HuH-7.5 (cell line): ENCODE data around the gene PRKG1.

Experiments
- DNase-seq: peaks from one replicate; pipeline ENCODE4 v3.0.0; 2011; ENCODE audit warnings: low spot score

PRKG1 gene

GRCh38 chr10:51934373-51934772 is 860.1 kb downstream of the PRKG1 start:
- DNase-seq: no peak

- DNase-seq: no peak
Measured at GRCh38 chr10:51935341-51935740, 861.1 kb downstream of the PRKG1 start.

GRCh38 chr10:51937308-51938140 is 863.2 kb downstream of the PRKG1 start:
- no peak for DNase-seq

- no peak for DNase-seq
Measured at GRCh38 chr10:51950371-51950995, 876.2 kb downstream of the PRKG1 start.

- no peak for DNase-seq
Measured at GRCh38 chr10:51950996-51951555, 876.8 kb downstream of the PRKG1 start.

GRCh38 chr10:51951601-51952000 is 877.3 kb downstream of the PRKG1 start:
- DNase-seq: no peak

GRCh38 chr10:51952056-51952455 is 877.8 kb downstream of the PRKG1 start:
- DNase-seq: no peak

GRCh38 chr10:51955696-51956095 is 881.4 kb downstream of the PRKG1 start:
- DNase-seq: no peak

GRCh38 chr10:51956822-51957221 is 882.5 kb downstream of the PRKG1 start:
- DNase-seq: no peak

GRCh38 chr10:51960494-51960895 is 886.2 kb downstream of the PRKG1 start:
- peak; percentile 2 for DNase-seq

- no peak for DNase-seq
Measured at GRCh38 chr10:51961401-51961800, 887.1 kb downstream of the PRKG1 start.

- DNase-seq: no peak
Measured at GRCh38 chr10:51964630-51965029, 890.3 kb downstream of the PRKG1 start.

GRCh38 chr10:51965451-51965850 is 891.2 kb downstream of the PRKG1 start:
- DNase-seq: no peak

- no peak for DNase-seq
Measured at GRCh38 chr10:51972733-51973346, 898.6 kb downstream of the PRKG1 start.

GRCh38 chr10:51980752-51981151 is 906.5 kb downstream of the PRKG1 start:
- no peak for DNase-seq

GRCh38 chr10:51981731-51982130 is 907.4 kb downstream of the PRKG1 start:
- DNase-seq: no peak

- DNase-seq: no peak
Measured at GRCh38 chr10:51983481-51983880, 909.2 kb downstream of the PRKG1 start.

GRCh38 chr10:51985336-51985735 is 911.0 kb downstream of the PRKG1 start:
- DNase-seq: no peak

GRCh38 chr10:51986516-51986915 is 912.2 kb downstream of the PRKG1 start:
- no peak for DNase-seq

GRCh38 chr10:51993475-51993874 is 919.2 kb downstream of the PRKG1 start:
- no peak for DNase-seq

GRCh38 chr10:51999096-51999495 is 924.8 kb downstream of the PRKG1 start:
- DNase-seq: no peak

- DNase-seq: peak; percentile 16
Measured at GRCh38 chr10:52004342-52004949, 930.2 kb downstream of the PRKG1 start.
